C1 segment of cervical spinal cord (tissue), 14 donors: Measurements from ENCODE around the gene GALNT1.

Source experiments
- DNase-seq, 14 donors: peaks; one replicate each; lab custom pipeline; 2025; lab: John Stamatoyannopoulos, UW

Gene GALNT1

GRCh38 chr18:35582899-35583558, 1.5 kb downstream of the GALNT1 start:
- no peak for DNase-seq

- DNase-seq = no peak
Measured at GRCh38 chr18:35584735-35585134, 3.2 kb downstream of the GALNT1 start.

GRCh38 chr18:35585608-35586007, 4.1 kb downstream of the GALNT1 start:
- DNase-seq = no peak

- DNase-seq = no peak
Measured at GRCh38 chr18:35588122-35588521, 6.6 kb downstream of the GALNT1 start.

- DNase-seq = no peak
Measured at GRCh38 chr18:35588995-35589394, 7.5 kb downstream of the GALNT1 start.

GRCh38 chr18:35589546-35589945, 8.0 kb downstream of the GALNT1 start:
- DNase-seq = no peak

- no peak for DNase-seq
Measured at GRCh38 chr18:35590935-35591334, 9.4 kb downstream of the GALNT1 start.

- DNase-seq = no peak
Measured at GRCh38 chr18:35592298-35592697, 10.8 kb downstream of the GALNT1 start.

- DNase-seq = no peak
Measured at GRCh38 chr18:35593859-35594258, 12.3 kb downstream of the GALNT1 start.

GRCh38 chr18:35597758-35598157, 16.2 kb downstream of the GALNT1 start:
- DNase-seq = no peak

GRCh38 chr18:35602193-35602820, 20.8 kb downstream of the GALNT1 start:
- DNase-seq = no peak

- no peak for DNase-seq
Measured at GRCh38 chr18:35603008-35603407, 21.5 kb downstream of the GALNT1 start.

- no peak for DNase-seq
Measured at GRCh38 chr18:35603528-35603927, 22.0 kb downstream of the GALNT1 start.

GRCh38 chr18:35604369-35604768, 22.8 kb downstream of the GALNT1 start:
- no peak for DNase-seq

GRCh38 chr18:35605686-35606417, 24.3 kb downstream of the GALNT1 start:
- DNase-seq = no peak

- DNase-seq = no peak
Measured at GRCh38 chr18:35609236-35609635, 27.7 kb downstream of the GALNT1 start.

- no peak for DNase-seq
Measured at GRCh38 chr18:35610089-35610488, 28.5 kb downstream of the GALNT1 start.

GRCh38 chr18:35610724-35611123, 29.2 kb downstream of the GALNT1 start:
- DNase-seq = no peak

- peak in 1 of 14 donors; percentile 2 for DNase-seq
Measured at GRCh38 chr18:35611518-35611917, 30.0 kb downstream of the GALNT1 start.

GRCh38 chr18:35616074-35616473, 34.5 kb downstream of the GALNT1 start:
- no peak for DNase-seq

- DNase-seq = peak in 4 of 14 donors; percentile 12 to 30 (median 15)
Measured at GRCh38 chr18:35616664-35617423, 35.3 kb downstream of the GALNT1 start.

- no peak for DNase-seq
Measured at GRCh38 chr18:35617865-35618264, 36.3 kb downstream of the GALNT1 start.
